HEK293 (cell line): ENCODE data around the gene RORC.

ENCODE experiments used
- CTCF ChIA-PET: fragments of 350-600 bp; formaldehyde crosslinking; extraction: SDS; loops from one replicate; lab custom pipeline; 2021; ENCODE audit warnings: antibody characterized with exemption; lab: Yijun Ruan, JAX
- POLR2A ChIA-PET: fragments of 300-600 bp; formaldehyde crosslinking; extraction: SDS; loops from one replicate; lab custom pipeline; 2020; ENCODE audit warnings: antibody characterized with exemption, inconsistent platforms; lab: Yijun Ruan, JAX
- H3K27ac ChIP-seq: fragments of 200-500 bp; sonication (Bioruptor generic); 2 replicates; pipeline ENCODE4 v1.5.1; 2014; ENCODE audit warnings: low read depth, low read length, control low read depth, inconsistent platforms; ENCODE audit errors: extremely low read depth
- H3K36me3 ChIP-seq, 2 experiments: fragments of 200-500 bp in 1 of 2; sonication (Bioruptor generic) in 1 of 2; 1 replicate in 1 of 2; 2 replicates in 1 of 2; pipeline ENCODE4 v1.5.1; 2014 to 2017; ENCODE audit warnings: inconsistent platforms in 2 of 2, low read length in 2 of 2; ENCODE audit not compliant: control insufficient read depth in 2 of 2, insufficient read depth in 1 of 2
- H3K4me1 ChIP-seq: fragments of 200-500 bp; sonication (Bioruptor generic); 2 replicates; pipeline ENCODE4 v1.5.1; 2014; ENCODE audit warnings: mild to moderate bottlenecking, low read length, inconsistent platforms; ENCODE audit not compliant: control insufficient read depth, insufficient read depth
- H3K4me3 ChIP-seq: 2 replicates; pipeline ENCODE4 v1.5.1; 2011; ENCODE audit warnings: low read depth, mild to moderate bottlenecking, control low read depth, low read length, moderate library complexity
- H3K9me3 ChIP-seq: fragments of 200-500 bp; sonication (Bioruptor generic); 2 replicates; pipeline ENCODE4 v1.5.1; 2014; ENCODE audit warnings: low read depth, low read length, inconsistent platforms; ENCODE audit not compliant: control insufficient read depth, insufficient read depth
- CTCF ChIP-seq: fragments of 450-650 bp; formaldehyde crosslinking; IDR thresholded peaks from 2 replicates; pipeline ENCODE4 v1.5.1; 2016; ENCODE audit warnings: missing biosample characterization, missing genetic modification characterization
- GLIS2 ChIP-seq: fragments of 450-650 bp; formaldehyde crosslinking; IDR thresholded peaks from 2 replicates; pipeline ENCODE4 v1.5.1; 2016; ENCODE audit warnings: missing biosample characterization, missing genetic modification characterization
- KLF9 ChIP-seq: fragments of 450-650 bp; formaldehyde crosslinking; IDR thresholded peaks from 2 replicates; pipeline ENCODE4 v1.5.1; 2016; ENCODE audit warnings: missing biosample characterization, missing genetic modification characterization, low read depth
- SETDB1 ChIP-seq: IDR thresholded peaks from one replicate; pipeline ENCODE4 v1.6.1; 2017; ENCODE audit warnings: mild to moderate bottlenecking, low read length, moderate library complexity, mixed read lengths; ENCODE audit not compliant: insufficient read length
- ZBTB11 ChIP-seq: fragments of 450-650 bp; formaldehyde crosslinking; conservative IDR thresholded peaks from 2 replicates; pipeline ENCODE4 v1.5.1; 2016; ENCODE audit warnings: low read depth, missing biosample characterization, missing genetic modification characterization
- ZNF2 ChIP-seq: fragments of 450-650 bp; formaldehyde crosslinking; IDR thresholded peaks from 2 replicates; pipeline ENCODE4 v1.5.1; 2016; ENCODE audit warnings: missing biosample characterization, missing genetic modification characterization
- ZNF274 ChIP-seq, 2 experiments: fragments of 200-500 bp in 1 of 2; fragments of 450-650 bp in 1 of 2; sonication (Bioruptor generic) in 1 of 2; formaldehyde crosslinking in 1 of 2; IDR thresholded peaks; 2 replicates each; pipeline versions ENCODE4 v1.5.1 to v1.6.1; 2014 to 2016; ENCODE audit warnings: borderline replicate concordance in 1 of 2, inconsistent platforms in 1 of 2, low read length in 1 of 2, missing biosample characterization in 1 of 2, missing genetic modification characterization in 1 of 2
- ZNF280D ChIP-seq: fragments of 450-650 bp; formaldehyde crosslinking; IDR thresholded peaks from 2 replicates; pipeline ENCODE4 v1.5.1; 2016; ENCODE audit warnings: missing biosample characterization, missing genetic modification characterization
- ZNF37A ChIP-seq: fragments of 450-650 bp; IDR thresholded peaks from 2 replicates; pipeline ENCODE4 v1.5.1; 2018; ENCODE audit warnings: missing biosample characterization, missing genetic modification characterization
- ZNF518A ChIP-seq: fragments of 450-650 bp; formaldehyde crosslinking; conservative IDR thresholded peaks from 2 replicates; pipeline ENCODE4 v1.5.1; 2016; ENCODE audit warnings: low read depth, missing biosample characterization, missing genetic modification characterization
- ZNF529 ChIP-seq: fragments of 450-650 bp; formaldehyde crosslinking; IDR thresholded peaks from 2 replicates; pipeline ENCODE4 v1.5.1; 2017; ENCODE audit warnings: missing genetic modification characterization, missing biosample characterization; ENCODE audit not compliant: insufficient replicate concordance
- ZNF585B ChIP-seq: fragments of 450-650 bp; formaldehyde crosslinking; IDR thresholded peaks from 2 replicates; pipeline ENCODE4 v1.5.1; 2016; ENCODE audit warnings: missing biosample characterization, missing genetic modification characterization
- ZNF600 ChIP-seq: fragments of 450-650 bp; formaldehyde crosslinking; IDR thresholded peaks from 2 replicates; pipeline ENCODE4 v1.5.1; 2016; ENCODE audit warnings: missing biosample characterization, missing genetic modification characterization
- ZNF621 ChIP-seq: fragments of 450-650 bp; formaldehyde crosslinking; IDR thresholded peaks from 2 replicates; pipeline ENCODE4 v1.5.1; 2017; ENCODE audit warnings: missing biosample characterization, missing genetic modification characterization
- ZNF645 ChIP-seq: fragments of 450-650 bp; formaldehyde crosslinking; IDR thresholded peaks from 2 replicates; pipeline ENCODE4; 2016; ENCODE audit warnings: missing biosample characterization, missing genetic modification characterization
- ZNF664 ChIP-seq: fragments of 450-650 bp; formaldehyde crosslinking; IDR thresholded peaks from 2 replicates; pipeline ENCODE4 v1.5.1; 2016; ENCODE audit warnings: missing biosample characterization, missing genetic modification characterization
- ZNF677 ChIP-seq: fragments of 450-650 bp; IDR thresholded peaks from 2 replicates; pipeline ENCODE4 v1.5.0; 2018; ENCODE audit warnings: missing biosample characterization, mild to moderate bottlenecking, missing genetic modification characterization, moderate library complexity

Gene RORC

GRCh38 chr1:151798571-151798970, 33.0 kb downstream of the RORC start (continued):
- TF ChIP-seq ZNF37A (tag by site-specific recombination) (no peak), ZNF677 (tag by site-specific recombination) (no peak)

- H3K27ac ChIP-seq, result peak overlapping the region; percentile 12
- ChIA-PET POLR2A (interaction anchor here (0.6 to 2.7 kb wide), 2 partner anchors 14 to 28 kb away, joined by 3 to 11 read pairs; partner anchors contain the start of gene MRPL9), CTCF (no interaction called here)
- H3K9me3 ChIP-seq, result no peaks in the 10 kb centered on the region
- H3K4me1 ChIP-seq, result no peaks in the 10 kb centered on the region
- peak overlapping the region; percentile 51 for H3K4me3 ChIP-seq
- no peaks in the 10 kb centered on the region for H3K36me3 ChIP-seq
- 0 out of 2 replicates have a peak, but pooled peaks have one; percentile 5 for TF ChIP-seq CTCF (tag by site-specific recombination)
- TF ChIP-seq ZNF664 (tag by site-specific recombination), result no peak
- TF ChIP-seq ZNF529 (tag by site-specific recombination), result no peak
- peak; percentile 31; the same call in 1 of the 2 replicates for TF ChIP-seq KLF9
- TF ChIP-seq GLIS2 (tag by site-specific recombination), result peak; percentile 50; the same call in 1 of the 2 replicates
- TF ChIP-seq ZNF600 (tag by site-specific recombination), result peak; percentile 41; the same call in 1 of the 2 replicates
- TF ChIP-seq ZBTB11, result peak; percentile 27; the same call in 1 of the 2 replicates
- TF ChIP-seq SETDB1, result no peak
- no peak for TF ChIP-seq ZNF645 (tag by site-specific recombination)
- TF ChIP-seq ZNF621 (tag by site-specific recombination), result no peak
- no peak for TF ChIP-seq ZNF2 (tag by site-specific recombination)
- no peak for TF ChIP-seq ZNF585B (tag by site-specific recombination)
- TF ChIP-seq ZNF280D (tag by site-specific recombination), result no peak
- TF ChIP-seq ZNF274 (IDR thresholded peaks at IDR 0.05; ENCODE audit: low read length), result no peak
- no peak for TF ChIP-seq ZNF274 (tag by site-specific recombination; IDR thresholded peaks at IDR 0.05; ENCODE audit: borderline replicate concordance)
- TF ChIP-seq ZNF518A (tag by site-specific recombination), result no peak
Measured at GRCh38 chr1:151790940-151791651, 40.5 kb downstream of the RORC start.
